GM18502 (cell line): Measurements from ENCODE around the gene ERGIC1.

Source experiments
- ATAC-seq: cut with Tn5 transposase; IDR thresholded peaks from one replicate; pipeline ENCODE4 v1.9.1; 2021; ENCODE audit warnings: mild to moderate bottlenecking; ENCODE audit not compliant: unreplicated experiment, poor library complexity

The ERGIC1 gene

GRCh38 chr5:172825610-172826204 is 8.3 kb upstream of the ERGIC1 start:
- no peak for ATAC-seq

GRCh38 chr5:172827841-172828240 is 6.2 kb upstream of the ERGIC1 start:
- no peak for ATAC-seq

GRCh38 chr5:172828911-172829431 is 5.1 kb upstream of the ERGIC1 start:
- no peak for ATAC-seq

- no peak for ATAC-seq
These were observed 3.7 kb upstream of the ERGIC1 start for GRCh38 chr5:172830275-172830799.

GRCh38 chr5:172830876-172831662 is 3.0 kb upstream of the ERGIC1 start:
- ATAC-seq: no peak

- no peak for ATAC-seq
These were observed 1.4 kb upstream of the ERGIC1 start for GRCh38 chr5:172832383-172833315.

GRCh38 chr5:172833372-172833685 is 722 bp upstream of the ERGIC1 start:
- no peak for ATAC-seq

GRCh38 chr5:172834415-172835289 is 601 bp downstream of the ERGIC1 start:
- ATAC-seq: peak; percentile 32

GRCh38 chr5:172835290-172835993 is 1.4 kb downstream of the ERGIC1 start:
- ATAC-seq: no peak

- no peak for ATAC-seq
These were observed 1.9 kb downstream of the ERGIC1 start for GRCh38 chr5:172835994-172836356.

GRCh38 chr5:172837640-172838039 is 3.6 kb downstream of the ERGIC1 start:
- ATAC-seq: peak; percentile 76

- no peak for ATAC-seq
These were observed 4.3 kb downstream of the ERGIC1 start for GRCh38 chr5:172838151-172838875.

GRCh38 chr5:172839669-172840431 is 5.8 kb downstream of the ERGIC1 start:
- ATAC-seq: no peak

GRCh38 chr5:172840432-172841154 is 6.5 kb downstream of the ERGIC1 start:
- ATAC-seq: no peak

- no peak for ATAC-seq
These were observed 7.2 kb downstream of the ERGIC1 start for GRCh38 chr5:172841256-172841655.

- ATAC-seq: no peak
These were observed 9.9 kb downstream of the ERGIC1 start for GRCh38 chr5:172843825-172844576.

- ATAC-seq: no peak
These were observed 10.5 kb downstream of the ERGIC1 start for GRCh38 chr5:172844577-172844838.
